Activated CD4-positive, alpha-beta T cell treated with anti-CD3 and anti-CD28 coated beads for 36 hours (primary cell): ENCODE data around the gene GPRIN2. TPM values are rescaled to one million over a fixed set of nuclear protein-coding genes. Genes with fewer than 3 reads are reported as not detected.
"Not testable (repeated sequence)": the region's sequence is repeated elsewhere in the genome, so short reads cannot be mapped to it uniquely, and the experiment has no call there.

Source experiments
- ATAC-seq: fragments of 200-7000 bp; cut with Tn5 transposase; one replicate; pipeline ENCODE4 v1.10.0; 2021; ENCODE audit warnings: mild to moderate bottlenecking, moderate library complexity
- CTCF ChIA-PET: fragments of 350-600 bp; sonication (Branson Sonifier 250); formaldehyde crosslinking; loops from one replicate; lab custom pipeline; 2021; ENCODE audit warnings: antibody characterized with exemption; lab: Charles Lee
- POLR2A ChIA-PET: fragments of 350-600 bp; sonication (Branson Sonifier 250); formaldehyde crosslinking; loops from one replicate; lab custom pipeline; 2021; ENCODE audit warnings: antibody characterized with exemption, inconsistent platforms; lab: Charles Lee
- DNase-seq: peaks from one replicate; pipeline ENCODE4 v3.0.0-alpha.2; 2020
- H3K27ac Mint-ChIP-seq: one replicate; pipeline ENCODE4 v1.8.0; 2021; ENCODE audit warnings: mixed read lengths
- H3K27me3 Mint-ChIP-seq: one replicate; pipeline ENCODE4 v1.8.0; 2021; ENCODE audit warnings: mixed read lengths
- H3K36me3 Mint-ChIP-seq: one replicate; pipeline ENCODE4 v1.8.0; 2021; ENCODE audit warnings: low read depth, mixed read lengths
- H3K4me1 Mint-ChIP-seq: one replicate; pipeline ENCODE4 v1.8.0; 2021; ENCODE audit warnings: mixed read lengths
- H3K4me3 Mint-ChIP-seq: one replicate; pipeline ENCODE4 v1.8.0; 2021; ENCODE audit warnings: mild to moderate bottlenecking, moderate library complexity, mixed read lengths
- H3K9me3 Mint-ChIP-seq: one replicate; pipeline ENCODE4 v1.8.0; 2021; ENCODE audit warnings: low read depth, mixed read lengths
- intact Hi-C, 2 experiments: fragments of 100-400 bp; cut with DNase I in 1 of 2; cut with micrococcal nuclease in 1 of 2; formaldehyde crosslinking; loops; one replicate each; pipeline versions ENCODE4 v1.14.2 to v1.15.1; 2022 to 2024; cut with DNase I, micrococcal nuclease
- total RNA-seq, 2 experiments: library from RNA; stranded (reverse); gene quantifications; one replicate each; pipeline ENCODE4 v1.2.3, GENCODE V29; 2021

The GPRIN2 gene
- not detected for total RNA-seq

GRCh38 chr10:46556515-46557318 lies at the start of gene GPRIN2:
Gene GPRIN2, minus strand, starts transcription at chr10:46556658. Its CDS starts 5,922 bp downstream, at chr10:46550736.
- CTCF ChIA-PET, result no interaction called here
- peaks cover 6% of the 10 kb centered on the region for H3K4me1 Mint-ChIP-seq
- no peaks in the 10 kb centered on the region for H3K36me3 Mint-ChIP-seq
- H3K4me3 Mint-ChIP-seq, result peak within 1 kb of the TSS; percentile 45
- DNase-seq (no peak), ATAC-seq (peak; percentile 55)
- POLR2A ChIA-PET, result no interaction called here
- H3K27me3 Mint-ChIP-seq, result peaks cover 6% of the 10 kb centered on the region
- no peak within 1 kb of the TSS for H3K27ac Mint-ChIP-seq
- intact Hi-C loops, result no loop called here
- H3K9me3 Mint-ChIP-seq, result no peaks in the 10 kb centered on the region

- DNase-seq, H3K4me1 Mint-ChIP-seq, H3K27ac Mint-ChIP-seq, H3K36me3 Mint-ChIP-seq, POLR2A ChIA-PET, H3K27me3 Mint-ChIP-seq, CTCF ChIA-PET, intact Hi-C loops, H3K9me3 Mint-ChIP-seq, H3K4me3 Mint-ChIP-seq: not testable (repeated sequence)
- ATAC-seq, result peak; percentile 84
These were observed 44.1 kb upstream of the GPRIN2 start for GRCh38 chr10:46600516-46600915.

DNA sequence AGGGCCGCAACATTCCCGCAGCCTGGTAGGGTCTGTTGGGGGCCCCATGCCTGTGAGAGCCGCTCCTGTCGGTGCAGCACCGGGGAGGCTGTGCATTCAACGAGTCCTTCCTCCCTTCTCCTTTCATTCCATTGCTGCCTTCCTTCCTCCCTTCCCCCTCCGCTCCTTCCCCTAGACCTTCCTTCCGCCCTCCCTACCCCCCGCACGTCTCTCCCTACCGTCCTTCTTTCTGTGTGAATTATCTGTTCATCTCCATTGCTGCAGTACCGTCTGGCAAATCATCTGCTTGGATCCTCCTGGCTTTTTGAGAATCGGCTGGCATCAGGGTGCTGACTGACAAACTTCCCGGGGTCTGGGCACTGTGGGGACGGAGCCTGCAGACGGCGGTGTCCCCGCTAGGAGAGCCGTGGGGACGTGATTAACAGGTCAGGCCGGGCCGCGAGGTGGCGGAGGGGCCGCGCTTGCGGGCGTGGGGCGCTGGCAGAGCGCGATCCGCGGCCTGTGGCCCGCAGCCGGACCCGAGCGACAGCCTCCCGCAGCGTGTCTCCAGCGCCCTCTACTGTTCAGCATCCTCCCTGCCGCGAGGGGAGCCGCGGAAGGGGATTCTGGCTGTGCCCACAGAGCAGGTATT lies 41.3 kb upstream of the GPRIN2 start:
- ATAC-seq, result peak; percentile 85
- H3K36me3 Mint-ChIP-seq, H3K4me1 Mint-ChIP-seq, CTCF ChIA-PET, intact Hi-C loops, POLR2A ChIA-PET, H3K27ac Mint-ChIP-seq, H3K27me3 Mint-ChIP-seq, H3K9me3 Mint-ChIP-seq: not testable (repeated sequence)
- H3K4me3 Mint-ChIP-seq, result peak overlapping the region; percentile 30
- peak; percentile 10 for DNase-seq

- ATAC-seq, result peak; percentile 20
- intact Hi-C loops, H3K4me3 Mint-ChIP-seq, POLR2A ChIA-PET, H3K27ac Mint-ChIP-seq, CTCF ChIA-PET, H3K4me1 Mint-ChIP-seq, H3K27me3 Mint-ChIP-seq, DNase-seq, H3K9me3 Mint-ChIP-seq, H3K36me3 Mint-ChIP-seq: not testable (repeated sequence)
These were observed 40.1 kb upstream of the GPRIN2 start for GRCh38 chr10:46596570-46596969.

DNA sequence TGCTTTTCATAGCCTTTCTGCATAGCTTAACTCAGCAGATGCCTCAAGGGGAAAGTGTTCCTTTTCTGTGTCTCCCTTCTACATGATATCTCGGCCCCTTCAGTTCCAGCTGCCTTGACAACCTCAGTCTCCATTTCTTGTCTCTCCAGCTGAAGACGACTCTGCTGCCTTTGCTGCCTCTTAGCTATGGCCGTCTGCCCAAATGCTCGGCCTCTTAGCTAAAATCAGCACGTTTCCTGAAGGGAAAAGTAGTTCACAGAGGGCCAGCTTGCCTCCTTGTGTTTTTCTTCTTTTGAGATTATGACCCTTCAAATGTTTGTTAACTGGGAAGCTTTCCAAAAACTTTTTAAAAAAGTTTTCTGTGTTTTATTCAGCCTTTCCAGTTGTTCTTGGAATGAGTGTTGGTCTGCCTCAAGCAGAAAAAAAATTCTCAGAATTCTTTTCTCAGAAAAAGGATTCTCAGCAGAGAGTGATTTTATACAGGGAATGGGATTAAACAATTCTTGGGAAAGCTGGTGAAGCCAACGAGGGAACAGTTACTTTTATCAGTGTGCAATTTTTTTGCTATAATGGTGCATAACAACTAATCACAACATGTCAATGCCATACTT lies 38.1 kb upstream of the GPRIN2 start:
- ATAC-seq, H3K27me3 Mint-ChIP-seq, H3K4me1 Mint-ChIP-seq, DNase-seq, H3K4me3 Mint-ChIP-seq, intact Hi-C loops, H3K9me3 Mint-ChIP-seq, CTCF ChIA-PET, H3K27ac Mint-ChIP-seq, POLR2A ChIA-PET, H3K36me3 Mint-ChIP-seq: not testable (repeated sequence)

GRCh38 chr10:46593307-46593706 lies 36.8 kb upstream of the GPRIN2 start:
- H3K4me3 Mint-ChIP-seq, H3K36me3 Mint-ChIP-seq, CTCF ChIA-PET, POLR2A ChIA-PET, H3K4me1 Mint-ChIP-seq, H3K9me3 Mint-ChIP-seq, ATAC-seq, H3K27me3 Mint-ChIP-seq, H3K27ac Mint-ChIP-seq, intact Hi-C loops, DNase-seq: not testable (repeated sequence)

DNA sequence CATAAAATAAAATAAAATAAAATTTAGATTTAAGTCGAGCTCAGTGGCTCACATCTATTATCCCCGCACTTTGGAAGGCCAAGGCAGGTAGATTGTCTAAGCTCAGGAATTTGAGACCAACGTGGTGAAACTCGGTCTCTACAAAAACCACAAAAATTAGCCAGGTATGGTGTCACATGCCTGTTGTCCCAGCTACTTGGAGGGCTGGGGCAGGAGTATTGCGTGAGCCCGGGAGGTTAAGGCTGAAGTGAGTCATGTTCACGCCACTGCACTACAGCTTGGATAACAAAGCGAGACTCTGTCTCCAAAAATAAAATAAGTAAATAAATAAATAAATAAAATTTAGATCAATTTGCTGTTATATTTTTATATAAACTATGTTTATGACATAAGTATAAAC lies 34.6 kb upstream of the GPRIN2 start:
- H3K9me3 Mint-ChIP-seq, DNase-seq, intact Hi-C loops, H3K27ac Mint-ChIP-seq, H3K36me3 Mint-ChIP-seq, CTCF ChIA-PET, H3K27me3 Mint-ChIP-seq, H3K4me3 Mint-ChIP-seq, H3K4me1 Mint-ChIP-seq, POLR2A ChIA-PET, ATAC-seq: not testable (repeated sequence)

DNA sequence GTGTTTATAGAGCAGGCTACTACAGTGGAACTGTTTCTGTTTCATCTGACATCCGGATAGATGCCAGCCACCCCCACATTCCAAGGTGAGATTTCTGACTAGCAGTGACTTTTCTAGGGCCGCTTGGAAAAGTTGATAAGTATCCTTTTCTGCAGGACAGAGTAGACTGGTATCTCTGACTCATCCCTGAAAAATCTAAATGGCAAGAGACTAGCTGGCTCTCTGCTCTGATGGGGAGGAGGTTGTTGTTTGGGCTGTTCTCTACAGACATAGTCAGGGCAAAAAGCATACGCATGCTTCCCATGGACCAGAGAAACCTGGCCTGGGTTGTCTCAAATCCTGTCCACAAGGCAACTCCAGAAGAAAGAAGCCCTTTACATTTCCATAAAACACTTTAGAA lies 33.1 kb upstream of the GPRIN2 start:
- DNase-seq, H3K4me3 Mint-ChIP-seq, H3K4me1 Mint-ChIP-seq, H3K36me3 Mint-ChIP-seq, H3K9me3 Mint-ChIP-seq, POLR2A ChIA-PET, H3K27me3 Mint-ChIP-seq, H3K27ac Mint-ChIP-seq, intact Hi-C loops, CTCF ChIA-PET, ATAC-seq: not testable (repeated sequence)

DNA sequence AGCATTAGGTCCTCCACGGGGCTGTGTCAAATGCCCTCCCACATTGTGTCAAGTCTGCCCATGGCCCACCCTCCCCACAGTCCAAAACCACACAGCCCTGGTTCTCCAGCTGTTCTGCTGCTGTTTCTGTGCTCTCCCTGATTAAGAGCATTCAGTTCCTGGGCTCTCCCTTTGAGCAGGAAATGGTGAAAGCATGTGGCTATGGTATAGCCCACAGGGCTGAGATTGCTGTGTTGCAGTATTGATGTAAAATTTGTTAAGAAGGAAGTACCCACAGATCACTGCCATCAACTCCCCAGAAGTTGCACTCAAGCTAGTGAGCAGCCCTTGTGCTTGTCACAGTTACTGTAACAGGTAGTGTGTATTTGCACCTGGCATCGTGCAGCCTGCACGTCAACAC lies 31.8 kb upstream of the GPRIN2 start:
- POLR2A ChIA-PET, DNase-seq, intact Hi-C loops, CTCF ChIA-PET, H3K4me3 Mint-ChIP-seq, H3K27ac Mint-ChIP-seq, H3K36me3 Mint-ChIP-seq, H3K9me3 Mint-ChIP-seq, H3K4me1 Mint-ChIP-seq, H3K27me3 Mint-ChIP-seq: not testable (repeated sequence)
- ATAC-seq, result peak; percentile 70

GRCh38 chr10:46587546-46587945 lies 31.1 kb upstream of the GPRIN2 start:
- H3K9me3 Mint-ChIP-seq, CTCF ChIA-PET, H3K27ac Mint-ChIP-seq, DNase-seq, H3K4me3 Mint-ChIP-seq, POLR2A ChIA-PET, H3K27me3 Mint-ChIP-seq, H3K4me1 Mint-ChIP-seq, ATAC-seq, intact Hi-C loops, H3K36me3 Mint-ChIP-seq: not testable (repeated sequence)

DNA sequence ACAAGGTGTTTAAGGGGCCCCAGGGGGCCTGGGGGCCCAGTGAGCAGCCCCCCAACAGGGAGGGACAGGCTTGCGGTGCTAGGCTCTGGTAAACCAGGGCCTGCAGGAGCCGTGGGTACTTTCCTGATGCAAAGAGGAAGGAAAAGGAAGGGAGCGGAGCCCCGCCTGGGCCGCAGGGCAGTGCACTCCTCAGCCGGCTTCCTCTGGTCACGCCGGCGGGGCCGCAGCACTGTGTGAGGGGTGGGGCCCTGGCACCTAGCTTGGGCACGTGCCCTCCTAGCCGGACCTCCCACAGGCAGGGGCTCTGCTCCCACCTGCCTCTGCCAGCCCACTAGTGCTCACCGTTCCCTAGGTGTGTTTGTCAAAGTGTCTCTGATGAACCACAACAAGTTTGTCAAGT lies 28.8 kb upstream of the GPRIN2 start:
- POLR2A ChIA-PET, H3K27me3 Mint-ChIP-seq, H3K27ac Mint-ChIP-seq, intact Hi-C loops, DNase-seq, H3K36me3 Mint-ChIP-seq, H3K4me1 Mint-ChIP-seq, H3K4me3 Mint-ChIP-seq, ATAC-seq, H3K9me3 Mint-ChIP-seq, CTCF ChIA-PET: not testable (repeated sequence)

DNA sequence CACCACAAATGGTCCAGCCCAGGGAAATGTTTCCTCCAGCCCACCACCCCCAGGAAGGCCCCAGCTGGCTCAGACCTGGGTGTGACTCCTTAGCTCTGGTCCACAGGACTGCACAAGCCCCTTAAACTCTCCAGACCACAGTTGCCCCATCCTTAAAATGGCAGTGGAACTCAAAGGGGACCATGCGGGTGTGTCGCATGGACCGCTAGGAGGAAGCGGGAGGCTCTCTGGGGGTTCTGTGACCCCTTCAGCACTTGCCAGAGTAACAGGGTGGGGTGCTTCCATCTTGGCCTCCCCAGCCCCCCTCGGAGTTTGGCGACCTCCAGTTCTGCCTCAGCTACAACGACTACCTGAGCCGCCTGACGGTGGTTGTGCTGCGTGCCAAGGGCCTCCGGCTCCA lies 27.7 kb upstream of the GPRIN2 start:
- intact Hi-C loops, H3K36me3 Mint-ChIP-seq, ATAC-seq, CTCF ChIA-PET, H3K27ac Mint-ChIP-seq, DNase-seq, H3K4me1 Mint-ChIP-seq, POLR2A ChIA-PET, H3K9me3 Mint-ChIP-seq, H3K27me3 Mint-ChIP-seq, H3K4me3 Mint-ChIP-seq: not testable (repeated sequence)
